Fibroblast of mammary gland (primary cell): ENCODE data around the gene KIF12.

Experiments used
- DNase-seq: peaks from one replicate; pipeline ENCODE4 v3.0.0-alpha.2; 2010; ENCODE audit warnings: low read depth
- H3K4me3 ChIP-seq: 2 replicates; pipeline ENCODE4 v1.5.1; 2011; ENCODE audit warnings: low read depth, mild to moderate bottlenecking, low read length, moderate library complexity; ENCODE audit not compliant: control insufficient read depth
- TF ChIP-seq, protein P1 (sequence below): conservative IDR thresholded peaks from 2 replicates; pipeline ENCODE4 v1.5.1; 2011; ENCODE audit warnings: low read depth, low read length, inconsistent platforms; ENCODE audit not compliant: control insufficient read depth, insufficient read depth

KIF12 gene

GRCh38 chr9:114069476-114070187, 29.5 kb downstream of the KIF12 start:
- TF ChIP-seq, protein P1, sequence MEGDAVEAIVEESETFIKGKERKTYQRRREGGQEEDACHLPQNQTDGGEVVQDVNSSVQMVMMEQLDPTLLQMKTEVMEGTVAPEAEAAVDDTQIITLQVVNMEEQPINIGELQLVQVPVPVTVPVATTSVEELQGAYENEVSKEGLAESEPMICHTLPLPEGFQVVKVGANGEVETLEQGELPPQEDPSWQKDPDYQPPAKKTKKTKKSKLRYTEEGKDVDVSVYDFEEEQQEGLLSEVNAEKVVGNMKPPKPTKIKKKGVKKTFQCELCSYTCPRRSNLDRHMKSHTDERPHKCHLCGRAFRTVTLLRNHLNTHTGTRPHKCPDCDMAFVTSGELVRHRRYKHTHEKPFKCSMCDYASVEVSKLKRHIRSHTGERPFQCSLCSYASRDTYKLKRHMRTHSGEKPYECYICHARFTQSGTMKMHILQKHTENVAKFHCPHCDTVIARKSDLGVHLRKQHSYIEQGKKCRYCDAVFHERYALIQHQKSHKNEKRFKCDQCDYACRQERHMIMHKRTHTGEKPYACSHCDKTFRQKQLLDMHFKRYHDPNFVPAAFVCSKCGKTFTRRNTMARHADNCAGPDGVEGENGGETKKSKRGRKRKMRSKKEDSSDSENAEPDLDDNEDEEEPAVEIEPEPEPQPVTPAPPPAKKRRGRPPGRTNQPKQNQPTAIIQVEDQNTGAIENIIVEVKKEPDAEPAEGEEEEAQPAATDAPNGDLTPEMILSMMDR = no peak
- DNase-seq = no peak
- no peak overlapping the region for H3K4me3 ChIP-seq

GRCh38 chr9:114065304-114065703, 33.8 kb downstream of the KIF12 start:
- no peak overlapping the region for H3K4me3 ChIP-seq
- TF ChIP-seq, protein P1 = no peak
- DNase-seq = no peak

DNA sequence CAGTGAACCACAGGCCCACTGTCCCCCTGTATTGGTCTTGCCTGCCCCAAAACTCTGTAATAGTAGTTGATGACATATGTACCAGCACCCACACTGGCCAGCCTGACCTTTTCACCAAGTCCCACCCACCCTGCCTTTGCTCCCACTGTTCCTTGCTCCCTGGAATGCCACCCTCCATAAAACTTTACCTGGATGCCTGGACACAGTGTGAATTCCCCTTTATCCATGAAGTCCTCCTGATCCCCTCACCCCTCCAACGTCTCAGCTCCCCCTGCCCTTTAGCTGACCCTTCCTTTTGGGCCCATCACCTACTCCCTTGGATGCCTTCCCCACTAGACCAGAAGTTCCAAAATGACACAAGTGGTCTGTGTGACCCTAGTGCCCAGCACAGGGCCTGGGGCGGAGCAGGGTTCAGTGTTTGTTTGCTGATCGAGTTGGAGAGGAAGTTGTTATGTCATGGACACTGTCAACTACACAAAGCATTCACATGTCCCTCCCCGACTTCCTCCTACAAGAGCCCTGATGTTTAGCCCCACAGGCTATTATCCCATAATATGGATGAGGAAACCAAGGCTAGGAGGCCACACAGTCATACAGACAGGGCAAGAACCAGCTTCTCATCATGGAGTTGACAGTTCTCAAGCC, 37.1 kb downstream of the KIF12 start:
- TF ChIP-seq, protein P1 = no peak
- DNase-seq = no peak

DNA sequence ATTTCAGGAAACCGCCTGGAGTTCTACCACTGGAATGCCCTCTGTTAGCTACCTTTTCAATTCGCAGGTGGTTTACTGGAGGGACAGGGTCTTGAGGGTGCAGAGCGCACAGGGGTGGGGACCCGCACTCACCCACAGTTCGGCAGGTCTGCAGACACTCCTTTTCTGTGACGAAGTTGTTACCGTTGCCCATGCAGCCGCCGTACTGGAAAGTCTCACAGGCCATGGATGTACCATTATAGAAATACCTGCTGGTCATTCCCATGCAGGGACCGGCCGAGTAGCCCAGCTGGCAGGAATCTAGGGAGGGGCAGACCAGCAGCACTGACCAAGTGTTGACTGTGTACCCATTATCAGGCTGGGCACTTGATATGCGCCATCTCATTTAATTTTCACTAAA, 37.8 kb downstream of the KIF12 start:
- no peak overlapping the region for H3K4me3 ChIP-seq
- TF ChIP-seq, protein P1 = no peak
- DNase-seq = no peak

More for the DNA sequence above, 37.1 kb downstream of the KIF12 start:
- H3K4me3 ChIP-seq = no peak overlapping the region

GRCh38 chr9:114060711-114061110, 38.4 kb downstream of the KIF12 start:
- no peak for DNase-seq
- H3K4me3 ChIP-seq = no peak overlapping the region
- TF ChIP-seq, protein P1 = no peak

GRCh38 chr9:114060070-114060469, 39.0 kb downstream of the KIF12 start:
- H3K4me3 ChIP-seq = no peak overlapping the region
- DNase-seq = no peak
- TF ChIP-seq, protein P1 = no peak
